K562 (cell line): ENCODE measurements around the gene IRF3. TPM values are rescaled to one million over a fixed set of nuclear protein-coding genes. Genes with fewer than 3 reads are reported as not detected.

ENCODE experiments used
- CBX5 ChIP-seq: IDR thresholded peaks from 2 replicates; pipeline ENCODE4 v1.6.1; 2014; ENCODE audit warnings: low read depth, borderline replicate concordance
- CC2D1A ChIP-seq: fragments of 450-650 bp; IDR thresholded peaks from 2 replicates; pipeline ENCODE4 v1.6.1; 2017; ENCODE audit warnings: mild to moderate bottlenecking
- CREM ChIP-seq: IDR thresholded peaks from 2 replicates; pipeline ENCODE4 v1.6.1; 2014; ENCODE audit warnings: antibody characterized with exemption, low read depth
- CTCF ChIP-seq, 3 experiments: IDR thresholded peaks in 2 of 3; conservative IDR thresholded peaks in 1 of 3; 2 replicates each; pipeline ENCODE4 v1.5.1; 2011 to 2012; ENCODE audit warnings: low read length in 3 of 3, mild to moderate bottlenecking in 3 of 3, control low read depth in 2 of 3, improper control_type of control experiment in 1 of 3, inconsistent platforms in 1 of 3, low read depth in 1 of 3, mixed read lengths in 1 of 3, moderate library complexity in 1 of 3; ENCODE audit not compliant: insufficient read depth in 2 of 3
- ESRRA ChIP-seq: fragments of 450-650 bp; IDR thresholded peaks from 2 replicates; pipeline ENCODE4 v1.6.1; 2014; ENCODE audit warnings: low read depth, mild to moderate bottlenecking, moderate library complexity, borderline replicate concordance
- FOXJ2 ChIP-seq: fragments of 200-800 bp; sonication (Bioruptor generic); IDR thresholded peaks from 2 replicates; pipeline ENCODE4 v1.6.1; 2016; ENCODE audit warnings: missing genetic modification characterization, missing compliant biosample characterization
- KAT7 ChIP-seq: sonication (generic); formaldehyde crosslinking; IDR thresholded peaks from 2 replicates; pipeline ENCODE4 v1.8.0; 2022; ENCODE audit warnings: missing genetic modification reagents, mild to moderate bottlenecking, borderline replicate concordance
- RCOR1 ChIP-seq, 2 experiments: IDR thresholded peaks; 2 replicates each; pipeline ENCODE4 v1.6.1; 2012; ENCODE audit warnings: low read depth in 2 of 2, low read length in 2 of 2, borderline replicate concordance in 1 of 2, improper control_type of control experiment in 1 of 2
- REST ChIP-seq, 2 experiments: fragments of 450-650 bp; formaldehyde crosslinking in 1 of 2; IDR thresholded peaks; 2 replicates each; pipeline versions ENCODE4 v1.4.0 to v1.6.1; 2014 to 2020; ENCODE audit warnings: mild to moderate bottlenecking in 2 of 2, borderline replicate concordance in 1 of 2, low read depth in 1 of 2
- RFX7 ChIP-seq: fragments of 250-450 bp; sonication (Bioruptor Pico); IDR thresholded peaks from 2 replicates; pipeline ENCODE4 v1.5.1; 2021; ENCODE audit warnings: mild to moderate bottlenecking
- TBL1XR1 ChIP-seq, 2 experiments: IDR thresholded peaks; 2 replicates each; pipeline ENCODE4 v1.6.1; 2012; ENCODE audit warnings: improper control_type of control experiment in 2 of 2, low read length in 2 of 2, mild to moderate bottlenecking in 1 of 2
- TEAD1 ChIP-seq, 2 experiments: fragments of 450-650 bp in 1 of 2; sonication (generic) in 1 of 2; formaldehyde crosslinking; IDR thresholded peaks; 2 replicates each; pipeline versions ENCODE4 v1.4.0 to v1.8.0; 2020 to 2022; ENCODE audit warnings: mild to moderate bottlenecking in 2 of 2, missing genetic modification reagents in 1 of 2
- XRCC3 ChIP-seq: fragments of 450-650 bp; IDR thresholded peaks from 2 replicates; pipeline ENCODE4 v1.6.1; 2017; ENCODE audit warnings: mild to moderate bottlenecking, moderate library complexity
- YBX1 ChIP-seq: fragments of 450-650 bp; IDR thresholded peaks from 2 replicates; pipeline ENCODE4 v1.7.1; 2016; ENCODE audit warnings: mild to moderate bottlenecking
- ZNF311 ChIP-seq: fragments of 250-450 bp; sonication (Bioruptor Pico); IDR thresholded peaks from 2 replicates; pipeline ENCODE4 v1.4.0; 2020; ENCODE audit warnings: mild to moderate bottlenecking, moderate library complexity
- ZNF511 ChIP-seq: sonication (generic); formaldehyde crosslinking; IDR thresholded peaks from 2 replicates; pipeline ENCODE4 v1.8.0; 2022; ENCODE audit warnings: mild to moderate bottlenecking, missing genetic modification reagents
- ZNF695 ChIP-seq: fragments of 450-650 bp; formaldehyde crosslinking; IDR thresholded peaks from 2 replicates; pipeline ENCODE4 v1.4.0; 2020; ENCODE audit warnings: mild to moderate bottlenecking, moderate library complexity
- polyA plus RNA-seq, 8 experiments: library from polyadenylated mRNA; depleted of rRNA in 4 of 8; stranded (reverse) in 5 of 8; unstranded in 3 of 8; fragments of >200 nt; fragmentation: Nextera tagmentation in 2 of 8; fragmentation: Illumina TruSeq in 1 of 8; extraction: Ambion mirVana in 2 of 8; extraction: Trizol in 1 of 8; gene quantifications; 2 replicates each; pipeline versions ENCODE4 v1.2.1 to v1.2.3, GENCODE V29; 2011 to 2014; ENCODE audit warnings: inconsistent platforms in 1 of 8, missing spikeins in 1 of 8
- total RNA-seq, 7 experiments: library from RNA; depleted of rRNA in 6 of 7; stranded (reverse); fragments of >200 nt in 6 of 7; fragmentation: Illumina TruSeq in 2 of 7; extraction: Trizol in 2 of 7; gene quantifications; 2 replicates each; pipeline versions ENCODE4 v1.2.1 to v1.2.3, GENCODE V29; 2011 to 2021; ENCODE audit warnings: low replicate concordance in 1 of 7

IRF3 gene
- total and polyA plus RNA-seq, 9 of the 15 experiments (the other 6 are each of a cell fraction or from before 2014, with no cell fraction given): 7.5 to 145 (median 65.4) TPM

- TF ChIP-seq REST (IDR thresholded peaks at IDR 0.05; ENCODE audit: borderline replicate concordance) (peak; percentile 24; the same call in 1 of the 2 replicates), REST (CRISPR knock-in tag; IDR thresholded peaks at IDR 0.05; ENCODE audit: low read depth) (no peak), TBL1XR1 (IDR thresholded peaks at IDR 0.05; ENCODE audit: low read length in 2 of 2) (no peak), CREM (peak; percentile 50; the same call in 1 of the 2 replicates), XRCC3 (no peak), ZNF695 (CRISPR knock-in tag) (no peak), CBX5 (no peak), TEAD1 (CRISPR knock-in tag; IDR thresholded peaks at IDR 0.05) (0 out of 4 replicates have a peak, but pooled peaks of 1 of the 2 experiments have one; percentile 36), CTCF (IDR thresholded peaks at IDR 0.05 in 2 of 3, conservative IDR thresholded peaks at IDR 0.05 in 1 of 3; ENCODE audit: insufficient read depth in 2 of 3, low read depth in 1 of 3, low read length in 3 of 3) (peak; percentile 72 to 89 (median 82)), ZNF311 (CRISPR knock-in tag) (no peak), RCOR1 (IDR thresholded peaks at IDR 0.05; ENCODE audit: borderline replicate concordance in 1 of 2, low read depth in 2 of 2, low read length in 2 of 2) (0 out of 4 replicates have a peak, but pooled peaks of 1 of the 2 experiments have one; percentile 39), ESRRA (peak; percentile 49), YBX1 (no peak), FOXJ2 (tag) (no peak), CC2D1A (peak; percentile 68), KAT7 (CRISPR knock-in tag) (peak; percentile 72; the same call in 1 of the 2 replicates), ZNF511 (CRISPR knock-in tag) (peak; percentile 45; the same call in 1 of the 2 replicates), RFX7 (no peak)
These were observed 12.4 kb upstream of the IRF3 start (continued) for GRCh38 chr19:49677901-49678674.
